Gastrocnemius medialis (tissue), 4 donors: ENCODE data around the gene SIL1. TPM values are rescaled to one million over a fixed set of nuclear protein-coding genes. Genes with fewer than 3 reads are reported as not detected.

Experiments
- ATAC-seq, 2 donors: fragments of 150-250 bp; one replicate each; pipeline ENCODE4 v1.9.1; 2016
- DNase-seq, 2 donors: peaks; one replicate each; pipeline ENCODE4 v3.0.0-alpha.2; 2019
- H3K27ac ChIP-seq, 4 donors: fragments of 200-600 bp; sonication (generic); 1 replicate in 1 of 4; 2 replicates in 3 of 4; pipeline ENCODE4 v1.5.1; 2016 to 2018; ENCODE audit warnings: mild to moderate bottlenecking in 2 of 4, moderate library complexity in 1 of 4
- H3K27me3 ChIP-seq, 3 donors: fragments of 200-600 bp; sonication (generic) in 2 of 3; 1 replicate in 1 of 3; 2 replicates in 2 of 3; pipeline versions ENCODE4 v1.5.1 to v1.6.0; 2016 to 2019; ENCODE audit warnings: mild to moderate bottlenecking in 1 of 3, moderate library complexity in 1 of 3
- H3K36me3 ChIP-seq, 2 donors: fragments of 200-600 bp; sonication (generic) in 1 of 2; one replicate each; pipeline ENCODE4 v1.5.1; 2017 to 2018
- H3K4me1 ChIP-seq, 2 donors: fragments of 200-600 bp; sonication (generic) in 1 of 2; one replicate each; pipeline ENCODE4 v1.5.1; 2016 to 2017; ENCODE audit warnings: mild to moderate bottlenecking in 2 of 2
- H3K4me3 ChIP-seq, 4 donors: fragments of 200-600 bp; sonication (generic) in 3 of 4; 1 replicate in 1 of 4; 2 replicates in 3 of 4; pipeline ENCODE4 v1.5.1; 2016 to 2019; ENCODE audit warnings: mild to moderate bottlenecking in 2 of 4
- H3K9me3 ChIP-seq, 3 donors: fragments of 200-600 bp; sonication (generic) in 2 of 3; 1 replicate in 1 of 3; 2 replicates in 2 of 3; pipeline ENCODE4 v1.5.1; 2016 to 2019
- POLR2A ChIP-seq, 2 donors: fragments of 450-650 bp; IDR thresholded peaks; one replicate each; pipeline ENCODE4 v1.6.1; 2017; ENCODE audit warnings: antibody characterized with exemption in 2 of 2, mild to moderate bottlenecking in 2 of 2, moderate library complexity in 2 of 2
- in situ Hi-C, 4 donors: fragments of 200-750 bp; cut with MboI; loops; one replicate each; pipeline versions ENCODE4 v1.15.0 to v1.8.0; 2017; ENCODE audit warnings: low sequenced_read_pairs in 4 of 4
- intact Hi-C: fragments of 100-400 bp; cut with DNase I; formaldehyde crosslinking; loops from one replicate; pipeline ENCODE4 v1.15.1; 2023; ENCODE audit warnings: low total_unique reads
- total RNA-seq, 4 donors: library from RNA; depleted of rRNA; stranded (reverse); fragments of >200 nt; gene quantifications; one replicate each; pipeline versions ENCODE4 v1.1.0 to v1.2.3, GENCODE V29; 2016
- TF ChIP-seq, protein P1 (sequence below), 5 experiments: fragments of 450-650 bp in 3 of 5; fragments of 200-600 bp in 2 of 5; sonication (generic) in 2 of 5; IDR thresholded peaks in 4 of 5; conservative IDR thresholded peaks in 1 of 5; 1 replicate in 4 of 5; 2 replicates in 1 of 5; pipeline ENCODE4 v1.5.1; 2016 to 2019; ENCODE audit warnings: antibody characterized with exemption in 5 of 5, mild to moderate bottlenecking in 3 of 5, moderate library complexity in 3 of 5

SIL1 gene
- total RNA-seq, 4 donors from 2014 or later, result 36.6 to 52.6 (median 48.2) TPM

DNA sequence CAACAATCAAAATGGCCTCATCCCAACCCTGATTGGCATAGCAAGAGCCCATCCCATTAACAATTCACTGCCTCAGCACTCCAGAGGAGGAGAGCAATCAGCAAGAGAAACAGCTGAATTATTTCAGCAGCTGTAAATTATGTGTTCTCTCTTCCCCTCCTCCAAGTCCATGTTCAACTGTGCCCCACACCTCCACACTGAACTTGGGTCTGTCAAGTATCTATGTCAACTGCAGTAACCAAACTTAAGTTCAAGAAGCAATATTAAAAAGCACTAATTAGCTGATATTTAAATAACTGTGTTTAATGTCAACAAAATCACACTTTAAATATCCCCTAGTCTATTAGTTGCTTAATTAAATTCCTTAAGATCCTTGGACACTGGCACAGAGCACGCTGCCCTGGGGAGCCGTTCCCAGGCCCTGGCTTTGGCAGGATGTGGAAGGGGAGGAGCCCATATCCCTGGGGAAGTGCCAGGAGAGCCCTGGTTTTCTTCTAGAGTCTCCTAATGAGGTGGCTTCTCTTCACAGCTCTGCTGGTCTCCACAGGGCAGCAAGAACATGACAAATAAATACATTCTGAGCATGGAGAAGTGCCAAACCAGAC is 50.6 kb downstream of the SIL1 start:
- Histone ChIP-seq H3K4me1 (peaks cover 22 to 43% of the 10 kb centered on the region in 2 donors), H3K4me3 (no peak overlapping the region), H3K9me3 (no peaks in the 10 kb centered on the region), H3K27ac (peak overlapping the region; percentile 40 to 66 (median 52)), H3K27me3 (no peaks in the 10 kb centered on the region), H3K36me3 (no peaks in the 10 kb centered on the region)
- intact Hi-C loops, result no loop called here
- TF ChIP-seq, protein P1, sequence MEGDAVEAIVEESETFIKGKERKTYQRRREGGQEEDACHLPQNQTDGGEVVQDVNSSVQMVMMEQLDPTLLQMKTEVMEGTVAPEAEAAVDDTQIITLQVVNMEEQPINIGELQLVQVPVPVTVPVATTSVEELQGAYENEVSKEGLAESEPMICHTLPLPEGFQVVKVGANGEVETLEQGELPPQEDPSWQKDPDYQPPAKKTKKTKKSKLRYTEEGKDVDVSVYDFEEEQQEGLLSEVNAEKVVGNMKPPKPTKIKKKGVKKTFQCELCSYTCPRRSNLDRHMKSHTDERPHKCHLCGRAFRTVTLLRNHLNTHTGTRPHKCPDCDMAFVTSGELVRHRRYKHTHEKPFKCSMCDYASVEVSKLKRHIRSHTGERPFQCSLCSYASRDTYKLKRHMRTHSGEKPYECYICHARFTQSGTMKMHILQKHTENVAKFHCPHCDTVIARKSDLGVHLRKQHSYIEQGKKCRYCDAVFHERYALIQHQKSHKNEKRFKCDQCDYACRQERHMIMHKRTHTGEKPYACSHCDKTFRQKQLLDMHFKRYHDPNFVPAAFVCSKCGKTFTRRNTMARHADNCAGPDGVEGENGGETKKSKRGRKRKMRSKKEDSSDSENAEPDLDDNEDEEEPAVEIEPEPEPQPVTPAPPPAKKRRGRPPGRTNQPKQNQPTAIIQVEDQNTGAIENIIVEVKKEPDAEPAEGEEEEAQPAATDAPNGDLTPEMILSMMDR (IDR thresholded peaks at IDR 0.05 in 4 of 5, conservative IDR thresholded peaks at IDR 0.05 in 1 of 5), result no peak
- no peak for TF ChIP-seq POLR2A (IDR thresholded peaks at IDR 0.05)
- in situ Hi-C loops, result no loop called here
- peak; percentile 30 to 68 for DNase-seq
- peak; percentile 77 to 84 for ATAC-seq

DNA sequence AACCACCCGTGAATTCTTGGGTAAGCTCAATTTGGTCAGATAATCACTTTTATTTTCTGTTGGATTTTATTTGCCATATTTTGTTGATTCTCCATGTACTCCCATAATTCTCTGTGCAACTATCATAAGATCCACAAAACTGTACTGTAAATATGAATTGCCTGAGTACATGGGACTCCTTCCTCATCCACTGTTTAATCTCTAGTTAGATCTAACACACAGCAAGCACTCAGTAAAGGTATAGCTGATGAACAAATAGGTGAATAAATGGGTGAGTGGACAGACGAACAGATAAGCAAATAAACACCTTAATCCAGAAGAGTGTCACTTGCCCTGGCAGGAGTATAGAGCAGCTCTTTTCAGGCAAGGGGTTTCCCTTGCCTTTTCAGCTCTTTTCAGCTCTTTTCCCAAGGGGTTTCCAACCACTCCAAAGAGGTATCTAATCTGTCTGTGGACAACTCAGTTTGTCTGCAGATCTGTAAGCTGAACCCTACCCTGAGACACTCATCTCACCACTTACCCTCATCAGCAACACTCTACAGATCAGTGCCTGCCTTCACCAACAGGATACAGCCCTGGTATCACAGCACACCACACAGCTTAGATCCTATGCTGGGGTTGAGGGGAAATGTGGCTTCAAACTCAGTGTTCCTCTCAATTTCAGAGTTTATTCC is 51.2 kb downstream of the SIL1 start:
- peaks cover 27 to 49% of the 10 kb centered on the region in 2 donors for H3K4me1 ChIP-seq
- no peaks in the 10 kb centered on the region for H3K27me3 ChIP-seq
- H3K9me3 ChIP-seq, result no peaks in the 10 kb centered on the region
- no peak overlapping the region for H3K4me3 ChIP-seq
- peak in 1 of 2 donors; percentile 12 for ATAC-seq
- H3K36me3 ChIP-seq, result no peaks in the 10 kb centered on the region
- in situ Hi-C loops (no loop called here), intact Hi-C loops (no loop called here)
- H3K27ac ChIP-seq, result peak overlapping the region; percentile 40 to 66 (median 52)
- TF ChIP-seq, protein P1 (IDR thresholded peaks at IDR 0.05 in 4 of 5, conservative IDR thresholded peaks at IDR 0.05 in 1 of 5), result no peak
- TF ChIP-seq POLR2A (IDR thresholded peaks at IDR 0.05), result no peak
- no peak for DNase-seq

DNA sequence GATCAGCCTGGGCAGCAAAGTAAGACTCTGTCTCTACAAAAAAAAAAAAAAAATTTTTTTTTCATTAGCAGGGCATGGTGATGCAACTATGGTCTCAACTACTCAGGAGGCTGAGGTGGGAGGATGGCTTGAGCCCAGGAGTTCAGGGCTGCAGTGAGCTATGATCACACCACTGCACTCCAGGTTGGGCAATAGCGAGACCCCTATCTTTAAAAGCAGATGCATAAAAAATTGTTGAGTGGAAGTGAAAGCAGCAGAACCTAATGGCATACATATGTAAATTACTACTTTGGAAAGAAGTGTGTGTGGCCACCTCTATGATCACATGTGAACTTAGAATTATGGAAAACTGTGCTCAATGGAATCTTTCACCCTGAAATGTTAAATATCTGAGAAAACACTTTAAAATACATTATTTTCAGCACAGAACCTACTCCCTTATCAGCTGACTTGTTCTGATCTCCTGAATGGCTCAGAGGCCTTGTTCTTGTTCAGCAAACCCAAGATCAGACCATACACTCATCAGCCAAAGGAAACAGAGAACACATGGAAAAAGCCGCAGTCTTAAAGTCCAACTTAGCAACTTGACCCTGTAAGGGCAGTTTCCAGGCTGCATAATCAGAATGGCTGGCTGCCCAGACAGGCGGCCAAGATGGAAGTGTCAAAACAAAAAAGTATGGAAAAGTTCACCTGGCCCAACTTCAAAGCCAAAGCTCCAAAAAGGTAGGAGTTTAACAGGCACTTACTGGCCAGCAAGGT is 56.5 kb downstream of the SIL1 start:
- intact Hi-C loops, result no loop called here
- H3K4me3 ChIP-seq, result peak overlapping the region in 1 of 4 donors; percentile 0
- H3K36me3 ChIP-seq, result no peaks in the 10 kb centered on the region
- peak; percentile 13 to 38 for DNase-seq
- TF ChIP-seq POLR2A (IDR thresholded peaks at IDR 0.05), result no peak
- TF ChIP-seq, protein P1 (IDR thresholded peaks at IDR 0.05 in 4 of 5, conservative IDR thresholded peaks at IDR 0.05 in 1 of 5), result no peak
- no peaks in the 10 kb centered on the region for H3K27me3 ChIP-seq
- H3K4me1 ChIP-seq, result peaks cover 55 to 59% of the 10 kb centered on the region in 2 donors
- no peaks in the 10 kb centered on the region for H3K9me3 ChIP-seq
- in situ Hi-C loops, result no loop called here
- peak overlapping the region; percentile 75 to 85 (median 83) for H3K27ac ChIP-seq
- peak; percentile 28 to 49 for ATAC-seq

DNA sequence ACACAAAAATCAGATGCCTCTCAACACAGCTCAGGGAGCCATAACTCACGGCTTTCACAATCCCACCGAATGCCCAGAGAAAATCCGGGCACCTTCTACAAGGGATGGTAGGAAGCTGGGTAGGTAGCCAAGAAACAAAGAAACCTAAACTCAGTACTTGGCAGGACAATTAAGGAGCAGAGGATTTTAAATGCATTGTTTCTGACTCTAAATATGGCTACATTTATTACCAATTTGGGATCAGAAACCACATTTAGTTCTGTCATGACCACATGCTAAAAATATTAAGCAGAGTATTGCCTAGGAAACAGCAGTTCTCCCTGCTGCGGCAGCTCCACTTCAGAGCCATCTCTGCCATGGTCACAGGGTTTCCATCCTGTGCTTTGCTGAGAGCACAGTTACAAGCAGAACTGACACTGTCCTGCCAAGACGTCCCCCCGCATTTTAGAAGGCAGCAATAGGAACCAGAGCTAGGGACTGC is 57.5 kb downstream of the SIL1 start:
- peak; percentile 36 to 40 for ATAC-seq

More for the DNA sequence above, 57.5 kb downstream of the SIL1 start:
- H3K36me3 ChIP-seq, result no peaks in the 10 kb centered on the region
- no peaks in the 10 kb centered on the region for H3K27me3 ChIP-seq
- in situ Hi-C loops, result no loop called here
- peak overlapping the region; percentile 75 to 85 (median 83) for H3K27ac ChIP-seq
- peaks cover 55 to 59% of the 10 kb centered on the region in 2 donors for H3K4me1 ChIP-seq
- TF ChIP-seq, protein P1 (IDR thresholded peaks at IDR 0.05 in 4 of 5, conservative IDR thresholded peaks at IDR 0.05 in 1 of 5), result no peak
- TF ChIP-seq POLR2A (IDR thresholded peaks at IDR 0.05), result no peak
- intact Hi-C loops, result no loop called here
- H3K9me3 ChIP-seq, result no peaks in the 10 kb centered on the region
- peak in 1 of 2 donors; percentile 12 for DNase-seq
- peak overlapping the region in 1 of 4 donors; percentile 17 for H3K4me3 ChIP-seq
